Measurements from ENCODE around the gene PTPRQ.

DNA sequence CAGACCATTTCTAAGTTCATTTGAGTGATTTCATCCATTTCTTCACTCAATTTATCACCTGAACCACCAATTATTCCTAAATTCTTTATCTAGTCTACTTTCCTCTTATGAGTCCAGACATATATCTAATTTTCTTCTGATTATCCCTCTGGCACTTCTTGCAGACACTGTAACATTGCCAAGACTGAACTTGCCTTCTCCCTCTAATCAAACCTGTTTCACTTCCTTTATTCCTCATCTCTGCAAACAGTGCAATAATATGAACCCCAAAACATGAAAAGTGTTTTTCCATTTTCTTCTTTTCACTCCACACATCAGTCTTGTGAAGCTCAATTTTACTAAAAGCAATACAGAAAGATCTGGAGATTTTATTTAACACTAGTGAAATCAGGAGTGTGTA, 37.8 kb upstream of the PTPRQ start:
- TF ChIP-seq, protein P1, sequence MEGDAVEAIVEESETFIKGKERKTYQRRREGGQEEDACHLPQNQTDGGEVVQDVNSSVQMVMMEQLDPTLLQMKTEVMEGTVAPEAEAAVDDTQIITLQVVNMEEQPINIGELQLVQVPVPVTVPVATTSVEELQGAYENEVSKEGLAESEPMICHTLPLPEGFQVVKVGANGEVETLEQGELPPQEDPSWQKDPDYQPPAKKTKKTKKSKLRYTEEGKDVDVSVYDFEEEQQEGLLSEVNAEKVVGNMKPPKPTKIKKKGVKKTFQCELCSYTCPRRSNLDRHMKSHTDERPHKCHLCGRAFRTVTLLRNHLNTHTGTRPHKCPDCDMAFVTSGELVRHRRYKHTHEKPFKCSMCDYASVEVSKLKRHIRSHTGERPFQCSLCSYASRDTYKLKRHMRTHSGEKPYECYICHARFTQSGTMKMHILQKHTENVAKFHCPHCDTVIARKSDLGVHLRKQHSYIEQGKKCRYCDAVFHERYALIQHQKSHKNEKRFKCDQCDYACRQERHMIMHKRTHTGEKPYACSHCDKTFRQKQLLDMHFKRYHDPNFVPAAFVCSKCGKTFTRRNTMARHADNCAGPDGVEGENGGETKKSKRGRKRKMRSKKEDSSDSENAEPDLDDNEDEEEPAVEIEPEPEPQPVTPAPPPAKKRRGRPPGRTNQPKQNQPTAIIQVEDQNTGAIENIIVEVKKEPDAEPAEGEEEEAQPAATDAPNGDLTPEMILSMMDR (IDR thresholded peaks at IDR 0.05) = no peak
- no peak for TF ChIP-seq POLR2A (IDR thresholded peaks at IDR 0.05)
